HEK293T (cell line): Measurements from ENCODE around the gene TLNRD1.

Experiments
- CTCF ChIA-PET: fragments of 350-600 bp; formaldehyde crosslinking; extraction: SDS; loops from one replicate; lab custom pipeline; 2021; ENCODE audit warnings: antibody characterized with exemption, inconsistent platforms; lab: Yijun Ruan, JAX
- POLR2A ChIA-PET: fragments of 350-600 bp; formaldehyde crosslinking; extraction: SDS; loops from one replicate; lab custom pipeline; 2020; ENCODE audit warnings: antibody characterized with exemption, inconsistent platforms; lab: Yijun Ruan, JAX
- DNase-seq: peaks from one replicate; pipeline ENCODE4 v3.0.0; 2012; ENCODE audit warnings: mixed read lengths; ENCODE audit errors: extremely low spot score
- ARNT ChIP-seq: fragments of 450-650 bp; IDR thresholded peaks from 2 replicates; pipeline ENCODE4 v1.6.1; 2017; ENCODE audit warnings: mild to moderate bottlenecking
- BHLHE40 ChIP-seq: fragments of 450-650 bp; IDR thresholded peaks from 2 replicates; pipeline ENCODE4 v1.6.1; 2016; ENCODE audit warnings: mild to moderate bottlenecking, moderate library complexity, borderline replicate concordance
- CTBP1 ChIP-seq: fragments of 450-650 bp; IDR thresholded peaks from 2 replicates; pipeline ENCODE4 v1.6.1; 2016; ENCODE audit warnings: borderline replicate concordance
- ELF4 ChIP-seq: fragments of 450-650 bp; IDR thresholded peaks from 2 replicates; pipeline ENCODE4 v1.6.1; 2017; ENCODE audit warnings: antibody characterized with exemption
- FOXA1 ChIP-seq: fragments of 450-650 bp; IDR thresholded peaks from 2 replicates; pipeline ENCODE4 v1.6.1; 2016; ENCODE audit warnings: mild to moderate bottlenecking
- FOXK2 ChIP-seq: fragments of 450-650 bp; IDR thresholded peaks from 2 replicates; pipeline ENCODE4 v1.6.1; 2016; ENCODE audit warnings: mild to moderate bottlenecking
- FOXM1 ChIP-seq: fragments of 450-650 bp; IDR thresholded peaks from 2 replicates; pipeline ENCODE4 v1.6.1; 2017; ENCODE audit warnings: mild to moderate bottlenecking, borderline replicate concordance
- HDGF ChIP-seq: fragments of 450-650 bp; IDR thresholded peaks from 2 replicates; pipeline ENCODE4 v1.6.1; 2017; ENCODE audit warnings: antibody characterized with exemption, borderline replicate concordance
- L3MBTL2 ChIP-seq: fragments of 450-650 bp; conservative IDR thresholded peaks from 2 replicates; pipeline ENCODE4 v1.6.1; 2016; ENCODE audit warnings: mild to moderate bottlenecking
- LEF1 ChIP-seq: fragments of 450-650 bp; IDR thresholded peaks from 2 replicates; pipeline ENCODE4 v1.6.1; 2017; ENCODE audit warnings: mild to moderate bottlenecking, borderline replicate concordance
- NFRKB ChIP-seq: fragments of 450-650 bp; IDR thresholded peaks from 2 replicates; pipeline ENCODE4 v1.6.1; 2016; ENCODE audit warnings: mild to moderate bottlenecking, moderate library complexity
- PKNOX1 ChIP-seq: fragments of 450-650 bp; IDR thresholded peaks from 2 replicates; pipeline ENCODE4 v1.6.1; 2016
- SP1 ChIP-seq: fragments of 450-650 bp; IDR thresholded peaks from 2 replicates; pipeline ENCODE4 v1.6.1; 2017
- SUZ12 ChIP-seq: fragments of 450-650 bp; IDR thresholded peaks from 2 replicates; pipeline ENCODE4 v1.6.1; 2016; ENCODE audit warnings: mild to moderate bottlenecking
- TARDBP ChIP-seq: fragments of 450-650 bp; IDR thresholded peaks from 2 replicates; pipeline ENCODE4 v1.6.1; 2016
- ZNF384 ChIP-seq: fragments of 450-650 bp; IDR thresholded peaks from 2 replicates; pipeline ENCODE4 v1.6.1; 2016

TLNRD1 gene

DNA sequence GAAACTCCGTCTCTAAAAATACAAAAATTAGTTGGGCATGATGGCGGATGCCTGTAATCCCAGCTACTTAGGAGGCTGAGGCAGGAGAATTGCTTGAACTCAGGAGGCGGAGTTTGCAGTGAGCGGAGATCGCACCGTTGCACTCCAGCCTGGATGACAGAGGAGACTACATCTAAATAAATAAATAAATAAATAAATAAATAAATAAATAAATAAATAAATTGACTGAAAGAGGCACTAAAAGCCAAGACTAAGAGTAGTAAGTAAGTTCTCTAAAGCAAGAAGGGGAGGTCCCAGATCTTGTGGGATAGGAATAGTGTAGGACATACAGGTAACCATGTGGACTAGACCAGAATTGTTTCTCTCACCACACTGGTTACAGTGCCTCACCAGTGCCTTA lies 40.0 kb downstream of the TLNRD1 start:
- DNase-seq, result no peak
- TF ChIP-seq L3MBTL2 (no peak), SP1 (no peak), SUZ12 (no peak), ZNF384 (no peak), ELF4 (no peak), BHLHE40 (no peak), HDGF (no peak), TARDBP (no peak), FOXM1 (no peak), NFRKB (no peak), ARNT (no peak), FOXA1 (no peak), LEF1 (no peak), FOXK2 (no peak), PKNOX1 (no peak), CTBP1 (no peak)
- ChIA-PET POLR2A (no interaction called here), CTCF (no interaction called here)

DNA sequence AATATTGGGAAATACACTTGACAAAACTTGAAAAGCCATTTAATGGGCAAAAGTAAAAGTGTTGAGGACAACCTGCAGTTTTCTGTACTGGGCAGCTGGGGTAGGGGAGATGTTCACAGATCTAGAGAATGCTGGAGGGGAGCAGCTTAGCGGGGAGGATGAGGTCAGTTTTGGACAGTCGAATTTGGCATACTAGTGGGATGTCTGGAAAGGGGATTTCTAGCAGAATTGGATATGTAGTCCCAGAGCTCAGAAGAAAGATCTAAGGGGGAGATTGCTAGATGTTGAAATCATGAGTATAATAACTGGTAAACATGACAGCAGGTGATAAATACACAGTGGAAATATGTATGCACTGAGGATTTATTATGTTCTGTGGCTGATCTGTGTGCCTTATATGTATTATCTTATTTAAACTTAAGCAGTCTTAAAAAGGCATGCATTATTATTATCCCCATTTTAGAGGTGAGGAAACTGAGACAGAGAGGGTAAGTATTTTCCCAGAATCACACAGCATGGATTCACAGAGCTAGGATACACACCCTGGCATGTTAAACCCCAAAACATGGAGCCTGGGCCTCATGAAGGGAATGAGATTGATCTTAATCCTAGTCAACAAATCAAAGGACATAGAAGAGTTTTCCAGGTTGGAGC lies 42.7 kb downstream of the TLNRD1 start:
- POLR2A ChIA-PET, result no interaction called here
- DNase-seq, result no peak
- TF ChIP-seq SUZ12 (no peak), PKNOX1 (no peak), FOXM1 (no peak), NFRKB (no peak)
- CTCF ChIA-PET, result no interaction called here

DNA sequence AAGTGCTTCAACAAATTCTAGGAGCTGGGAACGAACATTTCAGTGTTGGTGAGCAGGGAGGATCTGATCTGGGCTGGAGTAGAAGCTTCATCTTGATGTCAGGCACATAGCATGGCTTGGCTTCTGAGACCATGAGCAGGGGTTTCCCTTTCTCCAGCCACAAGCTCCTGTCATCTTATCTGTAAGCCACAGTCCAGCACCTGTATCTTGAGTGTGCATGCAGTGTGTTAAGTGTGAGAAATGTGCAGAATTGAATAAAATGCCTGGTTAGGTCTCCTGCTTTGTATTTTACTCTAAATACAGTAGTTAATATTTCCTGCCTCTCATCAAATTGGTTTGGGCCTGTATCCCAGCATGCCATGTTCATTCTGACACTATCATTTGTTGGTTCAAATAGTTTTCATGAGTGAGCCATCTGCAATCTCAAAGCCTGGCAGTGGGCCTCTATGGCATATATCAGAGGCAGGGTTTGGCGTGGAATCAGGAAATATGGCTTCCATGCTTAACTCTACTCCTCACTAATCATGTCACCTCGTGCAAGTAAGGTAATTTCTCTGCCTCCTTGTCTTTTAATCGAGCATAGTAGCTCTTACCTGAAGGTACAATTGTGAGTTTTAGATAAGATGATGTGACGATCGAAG lies 43.3 kb downstream of the TLNRD1 start:
- CTCF ChIA-PET, result no interaction called here
- no peak for DNase-seq
- TF ChIP-seq LEF1 (no peak), ZNF384 (no peak), L3MBTL2 (no peak), FOXK2 (no peak), SUZ12 (no peak), TARDBP (no peak), FOXM1 (no peak), ARNT (no peak), PKNOX1 (no peak), HDGF (no peak), FOXA1 (no peak), BHLHE40 (no peak), CTBP1 (no peak), ELF4 (no peak), NFRKB (no peak), SP1 (no peak)
- POLR2A ChIA-PET, result no interaction called here

DNA sequence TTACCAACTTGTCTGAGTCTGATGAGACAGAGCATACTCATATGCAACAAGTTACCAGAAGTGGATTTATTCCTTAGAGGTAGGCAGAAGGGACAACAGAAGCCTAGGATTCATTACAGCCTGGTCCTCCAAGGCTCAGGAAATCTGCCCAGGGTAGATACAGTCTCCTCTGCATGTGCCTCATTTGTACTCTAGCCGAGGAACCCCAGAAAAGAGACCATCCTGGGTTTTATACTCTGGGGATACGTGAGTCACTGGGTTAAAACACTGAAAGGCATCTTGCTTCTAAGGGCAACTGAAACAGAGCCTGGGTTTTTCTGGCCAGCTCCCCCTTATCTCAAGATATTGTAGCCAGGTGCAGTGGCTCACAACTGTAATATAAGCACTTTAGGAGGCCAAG lies 45.6 kb downstream of the TLNRD1 start:
- TF ChIP-seq CTBP1, result no peak
- TF ChIP-seq FOXM1, result no peak
- no peak for TF ChIP-seq TARDBP
- no peak for TF ChIP-seq ZNF384
- no peak for TF ChIP-seq BHLHE40
- TF ChIP-seq FOXK2, result no peak
- no peak for TF ChIP-seq L3MBTL2
- TF ChIP-seq NFRKB, result no peak
- TF ChIP-seq ELF4, result no peak
- ChIA-PET POLR2A (no interaction called here), CTCF (no interaction called here)
- DNase-seq, result no peak

DNA sequence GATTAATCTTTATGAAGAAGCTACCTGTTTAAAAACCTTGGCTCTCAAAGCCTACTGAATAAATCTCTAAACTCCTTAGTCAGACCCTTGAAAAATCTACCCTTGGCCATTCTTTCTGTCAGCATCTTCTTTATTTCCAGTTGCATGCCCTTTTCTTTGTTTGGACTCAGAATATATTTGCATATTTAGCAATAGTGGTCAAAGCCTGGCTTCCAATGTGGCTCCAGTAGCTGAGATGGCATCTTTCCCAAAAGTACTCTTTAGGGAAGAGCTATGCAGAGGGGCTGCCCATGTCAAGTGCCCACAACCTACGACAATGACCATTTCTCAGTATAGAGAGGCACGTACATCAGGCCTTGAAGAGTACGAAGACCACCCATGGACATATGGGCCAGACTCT lies 47.2 kb downstream of the TLNRD1 start:
- no peak for DNase-seq
- ChIA-PET CTCF (no interaction called here), POLR2A (interaction anchor here (1.5 kb wide), 1 partner anchor 47 kb away, joined by 3 read pairs; the partner anchor contains the start of gene TLNRD1)
- TF ChIP-seq NFRKB (no peak), TARDBP (no peak), ZNF384 (no peak), L3MBTL2 (no peak), CTBP1 (no peak), SUZ12 (no peak), HDGF (no peak), FOXK2 (no peak), SP1 (no peak), ARNT (no peak)

GRCh38 chr15:81049835-81050234 lies 49.1 kb downstream of the TLNRD1 start:
- ChIA-PET CTCF (no interaction called here), POLR2A (no interaction called here)
- DNase-seq, result no peak
- no peak for TF ChIP-seq HDGF
- no peak for TF ChIP-seq FOXA1
- no peak for TF ChIP-seq SP1
- no peak for TF ChIP-seq LEF1
- no peak for TF ChIP-seq L3MBTL2
- no peak for TF ChIP-seq TARDBP
- no peak for TF ChIP-seq FOXK2
- no peak for TF ChIP-seq SUZ12
- no peak for TF ChIP-seq NFRKB
- TF ChIP-seq FOXM1, result no peak
- TF ChIP-seq ELF4, result no peak
- no peak for TF ChIP-seq ZNF384
- no peak for TF ChIP-seq CTBP1
- TF ChIP-seq PKNOX1, result no peak
- TF ChIP-seq ARNT, result no peak
- no peak for TF ChIP-seq BHLHE40
